H1 (cell line): ENCODE results near the gene DNTT. TPM values are rescaled to one million over a fixed set of nuclear protein-coding genes. Genes with fewer than 3 reads are reported as not detected.

Source experiments
- CTCF ChIA-PET: fragments of 300-600 bp; sonication (Branson Sonifier 250); formaldehyde crosslinking; loops from one replicate; lab custom pipeline; 2021; ENCODE audit not compliant: partially characterized antibody; lab: Charles Lee
- POLR2A ChIA-PET: fragments of 300-600 bp; sonication (Branson Sonifier 250); formaldehyde crosslinking; loops from one replicate; lab custom pipeline; 2021; ENCODE audit warnings: inconsistent platforms; ENCODE audit not compliant: partially characterized antibody; lab: Charles Lee
- DNase-seq, 2 experiments: peaks; one replicate each; pipeline versions ENCODE4 v3.0.0 to v3.0.0-alpha.2; 2010 to 2022; ENCODE audit warnings: low spot score in 2 of 2, low read depth in 1 of 2, mixed read lengths in 1 of 2
- FAIRE-seq: peaks from 2 replicates; lab custom pipeline; 2011; peaks lifted over from hg19 to GRCh38; lab: Jason Lieb, UNC
- H2AFZ ChIP-seq: 2 replicates; pipeline ENCODE4 v1.8.1; 2012; ENCODE audit warnings: low read length, inconsistent platforms
- H2AK5ac ChIP-seq: 2 replicates; pipeline ENCODE4 v1.6.1; 2013; ENCODE audit warnings: low read depth, low read length
- H2BK120ac ChIP-seq: replicated peaks from 2 replicates; pipeline ENCODE3; 2013; ENCODE audit warnings: low read depth, low read length, inconsistent platforms
- H2BK12ac ChIP-seq: 2 replicates; pipeline ENCODE4 v1.6.1; 2013; ENCODE audit warnings: low read depth, low read length
- H2BK15ac ChIP-seq: 2 replicates; pipeline ENCODE4 v1.6.1; 2013; ENCODE audit warnings: low read length
- H2BK20ac ChIP-seq: 2 replicates; pipeline ENCODE4 v1.6.1; 2013; ENCODE audit warnings: low read length
- H2BK5ac ChIP-seq: 2 replicates; pipeline ENCODE4 v1.6.1; 2013; ENCODE audit warnings: low read depth, low read length
- H3K14ac ChIP-seq: 2 replicates; pipeline ENCODE4 v1.6.1; 2013; ENCODE audit warnings: inconsistent platforms; ENCODE audit not compliant: insufficient read length
- H3K18ac ChIP-seq: 2 replicates; pipeline ENCODE4 v1.6.1; 2013; ENCODE audit warnings: low read length; ENCODE audit errors: extremely low read depth
- H3K23ac ChIP-seq: 2 replicates; pipeline ENCODE4 v1.6.1; 2013; ENCODE audit warnings: inconsistent platforms; ENCODE audit not compliant: insufficient read length
- H3K23me2 ChIP-seq: 2 replicates; pipeline ENCODE4 v1.6.1; 2013; ENCODE audit warnings: low read depth, low read length
- H3K27ac ChIP-seq: 2 replicates; pipeline ENCODE4 v1.6.1; 2011; ENCODE audit warnings: low read depth, low read length, inconsistent platforms
- H3K27me3 ChIP-seq, 4 experiments: replicated peaks in 1 of 4; 1 replicate in 1 of 4; 2 replicates in 3 of 4; pipeline versions ENCODE4 v1.6.1 to v1.8.1; 2011 to 2013; ENCODE audit warnings: low read length in 3 of 4, mild to moderate bottlenecking in 3 of 4, inconsistent platforms in 2 of 4, mixed read lengths in 2 of 4, moderate library complexity in 1 of 4; ENCODE audit not compliant: control insufficient read depth in 3 of 4, insufficient read depth in 3 of 4; ENCODE audit errors: extremely low read depth in 1 of 4
- H3K36me3 ChIP-seq, 4 experiments: 2 replicates each; pipeline versions ENCODE4 v1.6.1 to v1.8.1; 2011 to 2013; ENCODE audit warnings: mild to moderate bottlenecking in 4 of 4, low read length in 3 of 4, moderate library complexity in 2 of 4, control low read depth in 1 of 4, inconsistent platforms in 1 of 4; ENCODE audit not compliant: insufficient read depth in 4 of 4, control insufficient read depth in 2 of 4
- H3K4ac ChIP-seq: replicated peaks from 2 replicates; pipeline ENCODE3; 2013; ENCODE audit warnings: low read length, low read depth, mixed read lengths, inconsistent platforms; ENCODE audit not compliant: insufficient read length
- H3K4me1 ChIP-seq, 4 experiments: replicated peaks in 1 of 4; 1 replicate in 1 of 4; 2 replicates in 3 of 4; pipeline versions ENCODE4 v1.6.1 to v1.8.1; 2011 to 2013; ENCODE audit warnings: low read length in 3 of 4, inconsistent platforms in 2 of 4, mixed read lengths in 1 of 4; ENCODE audit not compliant: insufficient read depth in 4 of 4, control insufficient read depth in 3 of 4
- H3K4me2 ChIP-seq, 2 experiments: 2 replicates each; pipeline versions ENCODE4 v1.6.1 to v1.8.1; 2011 to 2013; ENCODE audit warnings: low read depth in 2 of 2, low read length in 2 of 2, control low read depth in 1 of 2, inconsistent platforms in 1 of 2, mild to moderate bottlenecking in 1 of 2; ENCODE audit not compliant: insufficient read depth in 1 of 2
- H3K4me3 ChIP-seq, 4 experiments: fragments of 200-600, 300-600 bp in 1 of 4; sonication (generic), shearing (Covaris generic), sonication (Bioruptor Twin) in 1 of 4; 2 replicates each; pipeline versions ENCODE4 v1.5.1 to v1.8.1; 2011 to 2016; ENCODE audit warnings: low read length in 4 of 4, low read depth in 3 of 4, control low read depth in 2 of 4, inconsistent platforms in 2 of 4, mild to moderate bottlenecking in 2 of 4, mixed read lengths in 1 of 4, moderate library complexity in 1 of 4; ENCODE audit not compliant: insufficient read depth in 2 of 4; ENCODE audit errors: extremely low read depth in 1 of 4
- H3K56ac ChIP-seq: replicated peaks from 2 replicates; pipeline ENCODE3; 2013; ENCODE audit warnings: low read depth, mild to moderate bottlenecking, mixed read lengths, low read length, inconsistent platforms; ENCODE audit not compliant: insufficient read length
- H3K79me1 ChIP-seq: 2 replicates; pipeline ENCODE4 v1.6.1; 2013; ENCODE audit warnings: low read depth, low read length, control low read depth
- H3K79me2 ChIP-seq, 2 experiments: 2 replicates each; pipeline versions ENCODE4 v1.6.1 to v1.8.1; 2012 to 2013; ENCODE audit warnings: low read length in 2 of 2, mild to moderate bottlenecking in 2 of 2, inconsistent platforms in 1 of 2; ENCODE audit not compliant: insufficient read depth in 2 of 2, control insufficient read depth in 1 of 2
- H3K9ac ChIP-seq, 4 experiments: replicated peaks in 1 of 4; 1 replicate in 1 of 4; 2 replicates in 3 of 4; pipeline versions ENCODE4 v1.6.1 to v1.8.1; 2011 to 2013; ENCODE audit warnings: low read depth in 3 of 4, low read length in 3 of 4, control low read depth in 2 of 4, mild to moderate bottlenecking in 2 of 4, moderate library complexity in 2 of 4, inconsistent platforms in 1 of 4; ENCODE audit errors: extremely low read depth in 1 of 4
- H3K9me3 ChIP-seq, 2 experiments: 2 replicates each; pipeline versions ENCODE4 v1.6.1 to v1.8.1; 2012 to 2013; ENCODE audit warnings: mild to moderate bottlenecking in 2 of 2, moderate library complexity in 2 of 2, control low read depth in 1 of 2, inconsistent platforms in 1 of 2, low read depth in 1 of 2, low read length in 1 of 2, mixed read lengths in 1 of 2; ENCODE audit not compliant: insufficient read depth in 2 of 2
- H4K20me1 ChIP-seq, 2 experiments: replicated peaks in 1 of 2; 2 replicates each; pipeline versions ENCODE3 to v1.8.1; 2011 to 2013; ENCODE audit warnings: inconsistent platforms in 2 of 2, low read length in 2 of 2, mild to moderate bottlenecking in 1 of 2; ENCODE audit not compliant: insufficient read depth in 2 of 2, control insufficient read depth in 1 of 2
- H4K5ac ChIP-seq: 2 replicates; pipeline ENCODE4 v1.6.1; 2013; ENCODE audit warnings: low read length, low read depth, mixed read lengths, inconsistent platforms; ENCODE audit not compliant: insufficient read length
- H4K8ac ChIP-seq: 2 replicates; pipeline ENCODE4 v1.8.0; 2013; ENCODE audit warnings: mild to moderate bottlenecking, moderate library complexity, low read length, inconsistent platforms; ENCODE audit not compliant: insufficient read depth; ENCODE audit errors: extremely low read depth
- H4K91ac ChIP-seq: replicated peaks from 2 replicates; pipeline ENCODE3; 2013; ENCODE audit warnings: low read length, mixed read lengths, inconsistent platforms; ENCODE audit not compliant: insufficient read length
- BRCA1 ChIP-seq: IDR thresholded peaks from 2 replicates; pipeline ENCODE4 v1.6.1; 2012; ENCODE audit warnings: low read depth, low read length, improper control_type of control experiment
- CBX5 ChIP-seq: fragments of 300-800, 300-1000 bp; sonication (generic); IDR thresholded peaks from 2 replicates; pipeline ENCODE4 v1.7.1; 2016; ENCODE audit warnings: antibody characterized with exemption, low read length, low read depth
- CBX8 ChIP-seq: fragments of 300-800, 300-1000 bp; sonication (generic); IDR thresholded peaks from 2 replicates; pipeline ENCODE4 v1.7.1; 2016; ENCODE audit warnings: low read depth, low read length, borderline replicate concordance
- EP300 ChIP-seq, 2 experiments: IDR thresholded peaks; 1 replicate in 1 of 2; 2 replicates in 1 of 2; pipeline ENCODE4 v1.6.1; 2011 to 2012; ENCODE audit warnings: low read depth in 2 of 2, low read length in 2 of 2, mild to moderate bottlenecking in 2 of 2, borderline replicate concordance in 1 of 2, inconsistent platforms in 1 of 2, moderate library complexity in 1 of 2
- FOSL1 ChIP-seq: IDR thresholded peaks from 2 replicates; pipeline ENCODE4 v1.6.1; 2011; ENCODE audit warnings: mild to moderate bottlenecking, low read depth, low read length, moderate library complexity; ENCODE audit not compliant: insufficient read depth
- GTF2F1 ChIP-seq: IDR thresholded peaks from 2 replicates; pipeline ENCODE4 v1.6.1; 2012; ENCODE audit warnings: low read depth, low read length, improper control_type of control experiment, borderline replicate concordance
- KDM5A ChIP-seq: fragments of 200-600 bp; IDR thresholded peaks from 2 replicates; pipeline ENCODE4 v1.7.1; 2012; ENCODE audit warnings: mild to moderate bottlenecking, low read length, inconsistent platforms, mixed read lengths
- PHF8 ChIP-seq: fragments of 200-600 bp; sonication (generic); conservative IDR thresholded peaks from 2 replicates; pipeline ENCODE4 v1.7.1; 2012; ENCODE audit warnings: low read depth, mild to moderate bottlenecking, inconsistent platforms, low read length, moderate library complexity
- SIRT6 ChIP-seq: IDR thresholded peaks from one replicate; pipeline ENCODE4 v1.7.1; 2012; ENCODE audit warnings: low read length, inconsistent platforms
- SP2 ChIP-seq: IDR thresholded peaks from 2 replicates; pipeline ENCODE4 v1.6.1; 2012; ENCODE audit warnings: mild to moderate bottlenecking, low read length, inconsistent platforms
- ZNF274 ChIP-seq: IDR thresholded peaks from 2 replicates; pipeline ENCODE4 v1.7.0; 2012; ENCODE audit warnings: low read length, borderline replicate concordance; ENCODE audit errors: extremely low read depth
- WGBS, 2 experiments: shearing (Covaris generic) in 1 of 2; methylation state at CpG; one replicate each; pipeline versions ENCODE4 v1.1.6 to v1.1.7; 2013 to 2015; ENCODE audit warnings: low lambda C conversion rate in 2 of 2, mixed read lengths in 2 of 2, inconsistent platforms in 1 of 2, low coverage in 1 of 2, missing lambda C conversion rate in 1 of 2; ENCODE audit not compliant: insufficient replicate concordance in 2 of 2, insufficient coverage in 1 of 2, insufficient read length in 1 of 2; ENCODE audit errors: extremely low coverage in 1 of 2, missing lambda C conversion rate in 1 of 2; 5-methylcytosine and 5-hydroxymethylcytosine counted together
- polyA plus RNA-seq, 7 experiments: library from polyadenylated mRNA; depleted of rRNA in 3 of 7; stranded (reverse) in 5 of 7; unstranded in 2 of 7; fragments of >200 nt in 5 of 7; fragments of 200-250 nt in 2 of 7; gene quantifications; 1 replicate in 5 of 7; 2 replicates in 1 of 7; 4 replicates in 1 of 7; pipeline versions ENCODE4 v1.2.1 to v1.2.3, GENCODE V29; 2011 to 2013; ENCODE audit warnings: missing spikeins in 2 of 7, mixed read lengths in 2 of 7
- total RNA-seq: library from RNA; stranded (reverse); fragmentation: NEBNext Ultra II Directional; extraction: Animal tissue kit (Norgen Biotek cat#: 25700); gene quantifications from 2 replicates; pipeline ENCODE4 v1.2.1, GENCODE V29; 2021
- TF ChIP-seq, protein P1 (sequence below): IDR thresholded peaks from 2 replicates; pipeline ENCODE4 v1.6.1; 2012; ENCODE audit warnings: inconsistent platforms
- TF ChIP-seq, protein P2 (sequence below): IDR thresholded peaks from 2 replicates; pipeline ENCODE4 v1.6.1; 2011; ENCODE audit warnings: low read depth, mild to moderate bottlenecking, low read length; ENCODE audit not compliant: insufficient read depth

The DNTT gene
- total and polyA plus RNA-seq, 2 of the 8 experiments (the other 6 are each of a cell fraction or from before 2014, with no cell fraction given) = not detected

DNA sequence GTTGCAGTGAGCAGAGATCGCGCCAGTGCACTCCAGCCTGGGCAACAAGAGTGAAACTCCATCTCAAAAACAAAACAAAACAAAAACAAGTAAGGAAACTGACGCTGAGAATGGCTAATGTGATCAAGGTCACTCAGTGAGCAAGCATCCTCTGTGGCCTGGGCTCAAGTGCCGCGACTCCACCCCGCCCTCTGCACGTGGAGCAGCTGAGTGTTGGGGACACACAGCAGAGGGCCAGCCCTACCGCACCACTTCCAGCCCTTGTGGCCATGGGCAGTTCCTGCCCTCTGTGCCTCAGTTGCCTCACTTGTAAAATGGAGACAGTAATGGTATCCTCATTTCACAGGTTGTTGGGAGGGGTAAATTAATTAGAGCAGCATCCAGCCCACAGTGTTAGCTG is 75.5 kb downstream of the DNTT start:
- Histone ChIP-seq H3K79me1 (no peaks in the 10 kb centered on the region), H2AFZ (no peak overlapping the region), H3K4me2 (no peak overlapping the region), H2BK5ac (no peak overlapping the region), H3K4me1 (peaks cover 0 to 7% (median 4%) of the 10 kb centered on the region in 4 experiments; a peak in 6 of 7 replicates), H2BK12ac (no peak overlapping the region), H3K18ac (no peak overlapping the region), H3K4me3 (no peak overlapping the region), H3K79me2 (no peaks in the 10 kb centered on the region), H4K91ac (no peak overlapping the region), H2BK20ac (no peak overlapping the region), H4K5ac (no peak overlapping the region), H2BK15ac (no peak overlapping the region), H3K23me2 (peaks cover 4% of the 10 kb centered on the region), H3K56ac (no peak overlapping the region), H2BK120ac (no peak overlapping the region), H2AK5ac (no peak overlapping the region), H3K27ac (no peak overlapping the region), H3K9ac (no peak overlapping the region), H4K20me1 (no peaks in the 10 kb centered on the region), H3K27me3 (peaks cover 0 to 3% (median 1%) of the 10 kb centered on the region in 4 experiments; a peak in 2 of 7 replicates), H3K23ac (no peak overlapping the region), H4K8ac (no peak overlapping the region), H3K9me3 (no peaks in the 10 kb centered on the region), H3K4ac (no peak overlapping the region), H3K36me3 (no peaks in the 10 kb centered on the region), H3K14ac (no peak overlapping the region)
- POLR2A ChIA-PET = no interaction called here
- CTCF ChIA-PET = interaction anchor here (1.0 to 12.6 kb wide), 7 partner anchors 9 to 381 kb away, joined by 3 to 187 read pairs (median 7); partner anchors contain the start of gene TLL2
- no peak for DNase-seq
- no peak for FAIRE-seq
- WGBS, 2 experiments = 94% methylated on average over 8 of the region's 8 CpGs; no CpG with 5 or more reads in 1 of the 2 experiments
- TF ChIP-seq PHF8 (no peak), CBX8 (no peak), BRCA1 (no peak), ZNF274 (no peak), SP2 (no peak), GTF2F1 (no peak), FOSL1 (no peak), CBX5 (no peak), KDM5A (no peak), EP300 (IDR thresholded peaks at IDR 0.05; ENCODE audit: borderline replicate concordance in 1 of 2, low read depth in 2 of 2, low read length in 2 of 2) (no peak), SIRT6 (no peak)
- TF ChIP-seq, protein P1, sequence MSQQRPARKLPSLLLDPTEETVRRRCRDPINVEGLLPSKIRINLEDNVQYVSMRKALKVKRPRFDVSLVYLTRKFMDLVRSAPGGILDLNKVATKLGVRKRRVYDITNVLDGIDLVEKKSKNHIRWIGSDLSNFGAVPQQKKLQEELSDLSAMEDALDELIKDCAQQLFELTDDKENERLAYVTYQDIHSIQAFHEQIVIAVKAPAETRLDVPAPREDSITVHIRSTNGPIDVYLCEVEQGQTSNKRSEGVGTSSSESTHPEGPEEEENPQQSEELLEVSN = no peak
- TF ChIP-seq, protein P2, sequence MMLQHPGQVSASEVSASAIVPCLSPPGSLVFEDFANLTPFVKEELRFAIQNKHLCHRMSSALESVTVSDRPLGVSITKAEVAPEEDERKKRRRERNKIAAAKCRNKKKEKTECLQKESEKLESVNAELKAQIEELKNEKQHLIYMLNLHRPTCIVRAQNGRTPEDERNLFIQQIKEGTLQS = no peak
